Measurements from ENCODE around the gene COBLL1.

The COBLL1 gene

GRCh38 chr2:164694275-164694695 lies 147.3 kb downstream of the COBLL1 start:
- no peak for DNase-seq (ENCODE audit: low read depth, low spot score)
- in situ Hi-C loops (cut with HindIII; ENCODE audit: low sequenced_read_pairs) = no loop called here

GRCh38 chr2:164693834-164694233 lies 147.8 kb downstream of the COBLL1 start:
- no peak for DNase-seq (ENCODE audit: low read depth, low spot score)
- no peak for TF ChIP-seq CTCF (IDR thresholded peaks at IDR 0.05; ENCODE audit: low read depth, low read length)
- no peak overlapping the region for H3K4me3 ChIP-seq (ENCODE audit: low read depth, low read length)
- in situ Hi-C loops (cut with HindIII; ENCODE audit: low sequenced_read_pairs) = no loop called here

More at GRCh38 chr2:164694275-164694695, 147.3 kb downstream of the COBLL1 start:
- no peak overlapping the region for H3K4me3 ChIP-seq (ENCODE audit: low read depth, low read length)
- TF ChIP-seq CTCF (IDR thresholded peaks at IDR 0.05; ENCODE audit: low read depth, low read length) = no peak

GRCh38 chr2:164693390-164693789 lies 148.2 kb downstream of the COBLL1 start:
- in situ Hi-C loops (cut with HindIII; ENCODE audit: low sequenced_read_pairs) = no loop called here
- TF ChIP-seq CTCF (IDR thresholded peaks at IDR 0.05; ENCODE audit: low read depth, low read length) = no peak
- no peak overlapping the region for H3K4me3 ChIP-seq (ENCODE audit: low read depth, low read length)
- DNase-seq (ENCODE audit: low read depth, low spot score) = no peak

GRCh38 chr2:164692958-164693357 lies 148.7 kb downstream of the COBLL1 start:
- in situ Hi-C loops (cut with HindIII; ENCODE audit: low sequenced_read_pairs) = no loop called here
- no peak for TF ChIP-seq CTCF (IDR thresholded peaks at IDR 0.05; ENCODE audit: low read depth, low read length)
- DNase-seq (ENCODE audit: low read depth, low spot score) = no peak
- no peak overlapping the region for H3K4me3 ChIP-seq (ENCODE audit: low read depth, low read length)

- TF ChIP-seq CTCF (IDR thresholded peaks at IDR 0.05; ENCODE audit: low read depth, low read length) = no peak
- no peak overlapping the region for H3K4me3 ChIP-seq (ENCODE audit: low read depth, low read length)
- DNase-seq (ENCODE audit: low read depth, low spot score) = no peak
- in situ Hi-C loops (cut with HindIII; ENCODE audit: low sequenced_read_pairs) = no loop called here
Measured at GRCh38 chr2:164692114-164692513, 149.5 kb downstream of the COBLL1 start.

GRCh38 chr2:164691346-164691887 lies 150.2 kb downstream of the COBLL1 start:
- H3K4me3 ChIP-seq (ENCODE audit: low read depth, low read length) = no peak overlapping the region
- DNase-seq (ENCODE audit: low read depth, low spot score) = no peak
- no peak for TF ChIP-seq CTCF (IDR thresholded peaks at IDR 0.05; ENCODE audit: low read depth, low read length)
- in situ Hi-C loops (cut with HindIII; ENCODE audit: low sequenced_read_pairs) = no loop called here

- in situ Hi-C loops (cut with HindIII; ENCODE audit: low sequenced_read_pairs) = no loop called here
- DNase-seq (ENCODE audit: low read depth, low spot score) = no peak
- TF ChIP-seq CTCF (IDR thresholded peaks at IDR 0.05; ENCODE audit: low read depth, low read length) = no peak
- H3K4me3 ChIP-seq (ENCODE audit: low read depth, low read length) = no peak overlapping the region
Measured at GRCh38 chr2:164690361-164690760, 151.3 kb downstream of the COBLL1 start.
